ENCODE data around the gene CPE.
"Not testable (repeated sequence)": the region's sequence is repeated elsewhere in the genome, so short reads cannot be mapped to it uniquely, and the experiment has no call there.

Gene CPE

DNA sequence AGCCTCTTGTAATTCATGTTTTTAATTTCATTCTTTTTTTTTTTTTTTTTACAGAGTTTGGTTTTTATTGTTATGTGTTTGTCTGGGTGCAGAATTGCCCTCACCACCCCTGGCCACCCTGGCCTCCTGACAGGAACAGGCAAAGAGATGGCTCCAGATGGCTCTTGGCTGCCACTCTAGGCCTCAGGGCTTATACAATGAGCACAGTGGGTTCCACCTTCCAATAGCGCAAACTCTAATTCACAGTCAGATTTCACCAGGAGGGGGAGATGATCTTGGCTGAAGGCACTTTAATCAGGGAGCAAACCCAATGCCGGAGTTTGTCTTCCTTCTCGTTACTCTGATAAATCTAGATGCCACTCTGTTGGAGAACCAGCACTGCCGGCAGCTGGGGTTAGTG lies 24.8 kb downstream of the CPE start:
- DNase-seq (ENCODE audit: low read depth in 2 of 2) = no peak

DNA sequence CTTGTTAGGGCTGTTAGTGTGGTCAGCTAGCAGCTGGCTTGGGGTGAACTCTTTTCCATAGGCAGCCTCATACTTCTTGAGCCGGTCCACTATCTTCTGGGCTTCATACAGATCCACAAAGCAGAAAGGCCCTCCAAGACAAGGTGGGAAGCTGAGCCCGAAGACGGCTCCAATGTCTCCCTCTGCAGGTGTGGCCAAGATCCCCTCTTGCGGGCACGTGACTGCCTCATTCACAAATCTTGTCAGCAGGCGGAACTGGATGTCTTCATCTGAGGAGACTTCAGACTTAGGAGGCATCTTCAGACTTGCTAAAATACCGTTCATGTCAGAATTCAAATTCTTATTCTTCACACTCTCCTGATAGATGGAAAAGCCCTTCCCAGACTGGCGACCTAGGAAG lies 25.3 kb downstream of the CPE start:
- no peak for DNase-seq (ENCODE audit: low read depth in 2 of 2)

GRCh38 chr4:165404696-165405095 lies 25.9 kb downstream of the CPE start:
- DNase-seq (ENCODE audit: low read depth in 2 of 2) = no peak

DNA sequence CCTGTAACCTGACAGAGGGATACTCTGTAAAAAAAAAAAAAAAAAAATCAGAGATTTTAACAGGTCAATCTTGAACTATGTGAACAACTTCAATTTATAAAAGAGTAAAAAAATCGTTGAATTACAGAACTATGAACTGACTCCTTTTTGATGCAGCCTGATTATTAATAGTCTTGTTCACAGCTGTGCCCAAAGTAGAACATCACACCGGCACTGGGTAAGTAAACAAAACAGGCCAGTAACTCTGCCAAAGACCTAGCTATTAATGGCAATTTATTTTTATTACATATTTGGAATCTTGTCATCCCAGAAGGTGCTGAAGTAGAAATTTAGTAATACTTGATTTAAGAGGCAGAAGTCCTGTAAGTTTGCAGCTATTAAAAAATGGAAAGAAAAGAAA lies 31.4 kb downstream of the CPE start:
- DNase-seq (ENCODE audit: low read depth in 2 of 2) = no peak

- no peak for DNase-seq (ENCODE audit: low read depth in 2 of 2)
Observed at GRCh38 chr4:165415910-165416309, 37.1 kb downstream of the CPE start.

DNA sequence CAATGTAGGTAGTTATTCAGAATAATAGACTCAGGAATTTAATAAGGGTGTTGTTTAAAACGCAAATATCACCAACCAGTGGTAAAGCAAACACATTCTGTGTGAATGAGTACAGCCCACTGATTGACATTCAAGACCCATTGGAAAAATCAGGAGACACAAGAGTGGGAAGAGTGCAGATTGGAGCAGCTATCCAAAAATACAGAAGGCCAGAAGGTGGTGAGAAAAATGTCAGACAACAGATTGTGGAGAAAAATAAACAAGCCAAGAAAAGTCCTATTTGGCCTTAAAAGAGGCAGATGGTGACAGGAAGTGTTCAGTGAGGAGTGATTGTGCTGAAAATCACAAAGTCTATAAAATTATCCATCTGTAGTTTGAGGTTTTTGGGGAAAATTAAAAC lies 39.3 kb downstream of the CPE start:
- no peak for DNase-seq (ENCODE audit: low read depth in 2 of 2)

DNA sequence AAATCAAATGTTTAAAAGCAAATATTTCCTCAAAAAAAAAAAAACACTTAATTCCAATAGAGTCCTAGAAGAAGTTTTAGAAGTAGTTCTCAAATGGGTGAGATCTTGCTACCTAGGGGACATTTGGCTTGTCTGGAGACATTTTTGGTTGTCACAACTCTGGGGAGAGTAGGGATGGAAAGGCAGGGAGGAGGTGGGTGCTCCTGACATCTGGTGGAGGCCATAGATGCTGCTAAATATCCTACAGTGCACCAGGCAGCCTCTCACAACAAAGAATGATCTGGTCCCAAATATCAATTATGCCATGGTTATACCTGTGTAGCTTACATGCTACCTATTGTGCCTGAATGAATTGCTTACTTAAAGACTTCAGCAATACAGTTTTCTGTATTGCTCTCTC lies 46.8 kb downstream of the CPE start:
- DNase-seq (ENCODE audit: low read depth in 2 of 2) = no peak

DNA sequence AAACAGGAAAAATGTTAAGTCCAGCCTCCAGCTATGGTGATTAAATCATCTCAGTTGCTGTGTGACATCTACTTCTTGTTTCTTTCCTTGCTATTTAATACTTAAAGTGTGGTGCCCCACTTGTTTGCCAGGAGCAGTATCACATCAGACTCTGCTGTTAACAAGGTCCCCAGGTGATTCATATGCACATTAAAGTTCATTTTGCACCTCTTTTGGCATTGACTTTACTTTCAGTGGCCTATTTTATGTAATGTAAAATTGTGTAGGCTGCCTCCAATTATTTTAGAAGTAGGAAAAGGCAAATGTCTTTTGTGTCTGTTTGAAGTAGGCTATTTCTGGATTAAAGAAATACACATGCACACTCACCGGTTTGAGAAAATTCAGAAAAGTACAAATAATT lies 47.5 kb downstream of the CPE start:
- DNase-seq (ENCODE audit: low read depth in 2 of 2) = no peak

DNA sequence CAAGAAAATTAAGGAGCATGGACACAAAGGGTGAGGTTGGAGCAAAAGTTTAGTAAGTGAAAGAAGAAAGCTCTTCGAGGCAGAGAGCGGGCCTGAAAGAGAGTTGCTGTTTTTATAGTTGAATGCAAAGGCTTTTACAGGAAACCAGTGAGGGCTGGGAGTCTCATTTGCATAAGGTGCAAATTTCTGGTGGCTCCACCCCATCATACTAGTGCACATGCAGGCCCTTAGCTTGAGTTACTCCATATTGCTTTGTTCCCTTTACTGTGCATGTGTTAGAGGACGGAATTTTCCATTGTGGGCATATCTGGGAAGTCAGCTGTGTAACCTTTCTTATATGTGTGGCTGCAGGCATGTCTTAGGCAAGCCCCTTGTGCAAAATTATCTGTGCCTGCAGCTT lies 48.0 kb downstream of the CPE start:
- no peak for DNase-seq (ENCODE audit: low read depth in 2 of 2)

- no peak for DNase-seq (ENCODE audit: low read depth in 2 of 2)
Observed at GRCh38 chr4:165428957-165429356, 50.1 kb downstream of the CPE start.

DNA sequence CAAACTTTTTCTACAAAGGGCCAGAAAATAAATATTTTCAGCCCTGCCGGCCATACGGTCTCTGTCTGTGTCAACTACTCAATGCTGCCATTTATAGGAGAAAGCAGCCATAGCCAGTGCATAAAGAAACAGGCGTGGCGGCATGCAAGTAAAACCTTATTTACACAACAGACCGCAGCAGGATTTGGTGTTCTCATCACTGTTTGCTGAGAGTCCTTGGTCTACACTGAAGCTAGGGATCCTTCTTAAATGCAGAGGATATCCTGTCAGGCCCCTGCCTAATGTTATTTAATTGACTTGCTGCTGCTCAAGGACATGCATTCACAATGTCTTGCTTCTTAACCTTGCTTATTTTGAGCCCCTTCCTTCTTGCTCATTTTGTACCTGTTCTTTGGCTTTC lies 54.7 kb downstream of the CPE start:
- no peak for DNase-seq (ENCODE audit: low read depth in 2 of 2)

GRCh38 chr4:165437691-165438090 lies 58.9 kb downstream of the CPE start:
- no peak for DNase-seq (ENCODE audit: low read depth in 2 of 2)

DNA sequence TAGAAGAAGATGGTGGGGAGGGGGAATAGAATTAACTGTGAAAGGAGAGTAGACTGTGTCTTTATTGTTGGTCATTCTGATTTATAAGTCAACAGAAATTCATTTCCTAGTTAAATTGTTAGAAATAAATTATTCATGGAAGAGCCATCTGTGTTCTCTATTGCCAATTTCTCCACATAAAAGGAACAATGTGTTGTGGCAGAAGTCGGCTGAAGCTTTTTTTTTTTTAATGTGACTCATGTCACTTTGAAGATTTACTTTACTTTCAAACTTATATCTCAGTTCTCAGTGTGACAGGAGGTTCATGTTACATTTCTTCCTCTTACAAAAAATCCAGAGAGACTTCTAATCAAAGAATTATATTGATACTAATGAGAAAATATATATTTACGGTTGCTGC lies 60.5 kb downstream of the CPE start:
- DNase-seq (ENCODE audit: low read depth in 2 of 2) = no peak

DNA sequence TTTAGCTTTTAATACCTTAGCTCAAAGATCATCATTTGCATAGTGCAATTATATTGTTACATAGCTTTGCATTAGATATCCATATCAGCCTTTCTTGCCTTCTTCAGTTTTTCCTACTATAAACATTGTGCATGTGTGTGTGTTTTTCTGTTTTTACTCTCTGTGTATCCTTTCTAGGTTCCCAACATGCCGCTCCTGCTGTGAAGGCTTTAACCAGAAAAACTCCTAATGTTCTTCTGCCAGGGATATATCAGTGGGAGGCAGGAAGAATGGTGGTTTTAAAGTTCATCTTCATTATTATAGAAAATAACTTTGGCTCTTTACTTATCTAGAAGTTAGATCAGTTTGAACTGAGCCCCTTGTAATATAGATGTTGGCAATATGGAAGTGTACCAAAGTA lies 61.2 kb downstream of the CPE start:
- DNase-seq (ENCODE audit: low read depth in 2 of 2) = no peak

GRCh38 chr4:165440415-165441158 lies 61.8 kb downstream of the CPE start:
- peak; percentile 61 to 68 for DNase-seq (ENCODE audit: low read depth in 2 of 2)

GRCh38 chr4:165443276-165443675 lies 64.5 kb downstream of the CPE start:
- DNase-seq (ENCODE audit: low read depth in 2 of 2) = no peak

DNA sequence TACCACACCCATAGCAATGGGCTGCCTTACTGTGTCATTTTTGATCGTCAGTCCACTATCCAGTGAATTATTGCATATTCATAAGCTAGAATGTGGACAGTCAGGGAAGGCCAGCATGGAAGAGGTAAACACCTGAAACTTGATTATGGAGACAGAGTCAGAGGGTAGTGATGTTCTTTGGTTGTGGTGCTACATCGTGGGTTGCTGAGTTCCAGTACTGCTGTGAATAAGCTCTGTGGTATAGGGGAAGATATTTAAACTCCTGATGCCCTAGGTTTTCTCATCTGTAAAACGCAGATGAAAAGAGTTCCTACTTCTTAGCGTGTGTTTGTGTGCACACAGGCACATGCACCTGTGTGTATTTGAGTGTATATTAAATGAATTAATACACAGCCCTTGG lies 69.9 kb downstream of the CPE start:
- no peak for DNase-seq (ENCODE audit: low read depth in 2 of 2)

- no peak for DNase-seq (ENCODE audit: low read depth in 2 of 2)
Observed at GRCh38 chr4:165449333-165449732, 70.5 kb downstream of the CPE start.

DNA sequence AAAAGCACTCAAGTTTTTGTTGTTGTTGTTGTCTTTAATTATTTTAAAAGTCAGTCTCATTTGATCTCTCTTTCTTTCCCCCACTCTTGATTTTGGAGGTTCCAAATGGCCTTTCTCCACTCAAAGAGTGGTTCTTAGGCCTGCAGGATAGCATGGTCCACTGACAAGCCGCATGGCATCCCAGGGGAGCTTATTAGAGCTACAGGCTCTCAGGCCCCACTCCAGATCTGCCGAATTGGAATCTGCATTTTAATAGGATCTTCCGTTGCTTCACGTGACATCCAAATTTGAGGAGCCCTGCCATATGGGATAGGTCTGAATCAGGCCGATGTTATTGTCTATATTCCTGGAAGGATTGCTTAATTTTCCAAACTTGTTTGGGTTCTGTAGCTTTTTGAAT lies 72.1 kb downstream of the CPE start:
- no peak for DNase-seq (ENCODE audit: low read depth in 2 of 2)

DNA sequence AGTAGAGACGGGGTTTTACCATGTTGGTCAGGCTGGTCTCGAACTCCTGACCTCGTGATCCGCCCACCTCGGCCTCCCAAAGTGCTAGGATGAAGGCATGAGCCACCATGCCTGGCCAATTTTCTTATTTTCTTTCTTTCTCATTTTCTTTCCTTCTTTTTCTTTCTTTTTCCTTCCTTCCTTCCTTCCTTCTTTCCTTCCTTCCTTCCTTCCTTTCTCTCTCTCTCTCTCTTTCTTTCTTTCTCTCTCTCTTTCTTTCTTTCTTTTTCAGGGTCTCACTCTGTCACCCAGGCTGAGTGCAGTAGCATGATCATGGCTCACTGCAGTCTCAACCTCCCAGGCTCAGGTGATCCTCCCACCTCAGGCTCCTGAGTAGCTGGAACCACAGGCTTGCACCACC lies 74.3 kb downstream of the CPE start:
- DNase-seq (ENCODE audit: low read depth in 2 of 2) = not testable (repeated sequence)

DNA sequence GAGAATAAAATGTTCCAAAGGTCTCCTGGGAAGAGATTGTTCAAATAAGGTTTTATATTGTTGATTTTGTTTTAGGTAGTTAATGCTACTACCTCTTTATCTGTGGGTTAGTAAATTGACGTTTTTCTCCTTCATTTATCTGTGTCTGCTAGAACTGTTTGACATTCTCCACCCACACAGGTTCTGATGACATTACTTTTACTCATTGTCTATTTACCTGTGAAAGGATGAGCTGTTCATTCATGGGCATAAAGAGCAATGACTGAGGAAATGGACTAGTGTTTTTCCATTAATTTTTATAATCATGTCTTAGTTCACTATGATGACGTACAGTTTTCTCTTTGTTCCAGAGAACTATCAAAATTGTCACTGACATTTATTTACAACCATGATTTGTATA lies 75.6 kb downstream of the CPE start:
- no peak for DNase-seq (ENCODE audit: low read depth in 2 of 2)

DNA sequence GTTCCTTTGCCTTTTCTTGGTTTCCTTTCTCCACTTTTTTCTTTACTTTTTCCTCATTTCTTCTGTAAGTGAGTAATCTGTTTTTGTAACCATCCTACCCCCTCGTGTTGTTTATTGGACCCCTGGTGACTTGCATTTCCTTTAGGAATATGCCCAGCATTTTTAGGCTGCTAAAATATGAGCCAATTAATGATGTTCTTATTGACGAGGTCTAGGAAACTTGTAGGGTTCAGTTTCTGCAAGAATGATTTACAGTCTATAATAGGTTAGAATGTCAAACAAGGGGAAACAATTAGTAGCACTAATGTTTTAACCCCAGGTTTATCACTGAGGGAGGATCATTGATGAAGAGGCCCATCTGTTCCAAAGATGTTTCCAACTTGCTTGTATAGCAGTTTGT lies 79.0 kb downstream of the CPE start:
- no peak for DNase-seq (ENCODE audit: low read depth in 2 of 2)

DNA sequence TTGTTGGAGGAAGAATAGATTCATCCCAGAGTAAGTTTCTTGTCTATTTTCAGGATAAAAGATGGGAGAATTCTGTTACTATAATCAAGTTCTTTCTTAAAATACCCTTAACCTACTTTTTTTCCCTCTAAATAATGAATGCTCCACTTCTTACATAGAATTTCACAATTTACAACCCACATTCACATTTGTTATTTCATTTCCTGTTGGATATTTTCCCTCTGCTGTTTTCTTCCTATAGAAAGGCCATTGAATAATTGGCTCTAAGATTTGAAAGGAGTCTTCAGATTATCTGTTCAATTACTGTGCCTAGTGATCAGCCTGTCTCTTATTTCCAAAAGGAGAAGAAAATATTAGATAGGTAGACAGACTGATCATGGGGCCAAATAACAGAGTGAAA lies 79.7 kb downstream of the CPE start:
- no peak for DNase-seq (ENCODE audit: low read depth in 2 of 2)

DNA sequence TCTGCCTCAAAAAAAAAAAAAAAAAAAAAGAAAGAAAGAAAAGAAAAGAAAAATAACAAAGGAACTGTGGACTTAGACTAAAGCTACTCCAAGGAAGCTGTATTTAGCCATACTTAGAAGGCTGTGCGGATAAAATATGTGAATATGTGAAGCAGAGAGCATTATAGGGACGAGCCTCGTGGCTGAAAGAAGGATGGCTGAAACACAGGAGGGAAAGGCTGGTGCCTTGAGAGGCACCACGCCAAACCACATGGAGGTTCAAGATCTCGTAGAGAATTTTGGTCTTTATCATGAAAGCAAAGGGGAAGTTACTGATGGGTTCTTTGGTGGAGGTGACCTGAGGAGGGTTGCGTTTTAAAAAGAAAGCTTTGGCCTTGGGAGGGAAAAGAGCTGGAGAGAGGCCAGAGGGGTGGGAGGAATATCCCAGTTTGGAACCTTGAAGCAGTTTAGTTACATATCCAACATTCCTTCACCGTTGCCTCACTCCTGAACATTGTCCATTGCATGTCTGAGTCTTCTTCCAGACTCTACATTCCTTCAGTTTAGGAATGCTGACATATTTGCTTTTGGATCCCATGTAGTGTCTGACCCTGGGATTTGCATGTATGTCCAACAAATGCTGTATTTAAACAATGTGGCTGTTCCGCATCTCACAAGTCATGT lies 82.5 kb downstream of the CPE start:
- peak; percentile 78 to 82 for DNase-seq (ENCODE audit: low read depth in 2 of 2)
